Left ventricle myocardium superior (tissue), 1 donor: Measurements from ENCODE around the gene ZFYVE28. TPM values are rescaled to one million over a fixed set of nuclear protein-coding genes. Genes with fewer than 3 reads are reported as not detected.

Experiments used
- ATAC-seq: fragments of 200-7000 bp; cut with Tn5 transposase; one replicate; pipeline ENCODE4 v1.9.1; 2020; ENCODE audit warnings: mild to moderate bottlenecking, moderate library complexity
- DNase-seq: peaks from one replicate; pipeline ENCODE4 v3.0.0-alpha.2; 2020
- intact Hi-C: fragments of 100-400 bp; cut with micrococcal nuclease; formaldehyde crosslinking; loops from one replicate; pipeline ENCODE4 v1.11.0; 2022
- total RNA-seq: library from RNA; stranded (reverse); fragmentation: NEBNext Ultra II Directional; extraction: Animal tissue kit (Norgen Biotek cat#: 25700); gene quantifications from one replicate; pipeline ENCODE4 v1.2.1, GENCODE V29; 2021
- donor health status: DM: no; HTN: yes; CAD: no; lungs with severe emphysema.

Gene ZFYVE28
- total RNA-seq, 1 donor from 2014 or later, result 5.6 TPM

- intact Hi-C loops, result no loop called here
- no peak for DNase-seq
- ATAC-seq, result no peak
These were observed 165.8 kb downstream of the ZFYVE28 start for GRCh38 chr4:2252530-2253091.

GRCh38 chr4:2251795-2252529, 166.5 kb downstream of the ZFYVE28 start:
- ATAC-seq (no peak), DNase-seq (no peak)
- intact Hi-C loops, result no loop called here

- ATAC-seq (no peak), DNase-seq (no peak)
- intact Hi-C loops, result no loop called here
These were observed 167.2 kb downstream of the ZFYVE28 start for GRCh38 chr4:2251073-2251794.

- ATAC-seq (no peak), DNase-seq (no peak)
- intact Hi-C loops, result no loop called here
These were observed 167.9 kb downstream of the ZFYVE28 start for GRCh38 chr4:2250357-2251072.

- ATAC-seq (no peak), DNase-seq (no peak)
- intact Hi-C loops, result no loop called here
These were observed 168.7 kb downstream of the ZFYVE28 start for GRCh38 chr4:2249526-2250356.

GRCh38 chr4:2248821-2249261, 169.6 kb downstream of the ZFYVE28 start:
- no peak for ATAC-seq
- no peak for DNase-seq
- intact Hi-C loops, result no loop called here

GRCh38 chr4:2248044-2248780, 170.2 kb downstream of the ZFYVE28 start:
- intact Hi-C loops, result no loop called here
- DNase-seq, result no peak
- no peak for ATAC-seq

GRCh38 chr4:2247128-2248043, 171.1 kb downstream of the ZFYVE28 start:
- intact Hi-C loops, result no loop called here
- DNase-seq, result peak; percentile 37
- ATAC-seq, result no peak

- ATAC-seq (no peak), DNase-seq (no peak)
- intact Hi-C loops, result no loop called here
These were observed 171.9 kb downstream of the ZFYVE28 start for GRCh38 chr4:2246384-2247127.

GRCh38 chr4:2245787-2246275, 172.6 kb downstream of the ZFYVE28 start:
- DNase-seq, result no peak
- no peak for ATAC-seq
- intact Hi-C loops, result no loop called here

GRCh38 chr4:2245057-2245786, 173.2 kb downstream of the ZFYVE28 start:
- ATAC-seq (no peak), DNase-seq (no peak)
- intact Hi-C loops, result no loop called here

GRCh38 chr4:2243681-2244380, 174.6 kb downstream of the ZFYVE28 start:
- peak; percentile 53 for DNase-seq
- intact Hi-C loops, result no loop called here
- ATAC-seq, result peak; percentile 40

- DNase-seq (peak; percentile 99), ATAC-seq (peak; percentile 97)
- intact Hi-C loops, result no loop called here
These were observed 176.8 kb downstream of the ZFYVE28 start, which contains the start of the genes HAUS3 and POLN for GRCh38 chr4:2241410-2242353. TSS of gene HAUS3 (minus strand) at chr4:2242121. CDS start at chr4:2240946, 1,175 bp downstream. TSS of gene POLN (minus strand) at chr4:2242121. CDS start at chr4:2229231, 12,890 bp downstream.

- intact Hi-C loops, result no loop called here
- ATAC-seq (no peak), DNase-seq (no peak)
These were observed 177.4 kb downstream of the ZFYVE28 start for GRCh38 chr4:2241003-2241402.
